K562 (cell line): ENCODE measurements around the gene FADS1. TPM values are rescaled to one million over a fixed set of nuclear protein-coding genes. Genes with fewer than 3 reads are reported as not detected.
A peak's percentile ranks its signal among the peaks of the same experiment; 100 is the strongest.

Source experiments
- CBX2 ChIP-seq: fragments of 200-600 bp; sonication (generic); IDR thresholded peaks from one replicate; pipeline ENCODE4 v1.6.1; 2012; ENCODE audit warnings: mild to moderate bottlenecking, low read length, inconsistent platforms; ENCODE audit not compliant: insufficient read depth, poor library complexity, severe bottlenecking
- KDM2B ChIP-seq: fragments of 250-450 bp; sonication (Bioruptor Pico); IDR thresholded peaks from 2 replicates; pipeline ENCODE4 v1.8.0; 2021; ENCODE audit warnings: mild to moderate bottlenecking, moderate library complexity
- NBN ChIP-seq: fragments of 450-650 bp; IDR thresholded peaks from 2 replicates; pipeline ENCODE4 v1.6.1; 2016; ENCODE audit warnings: low read depth, mild to moderate bottlenecking
- NRF1 ChIP-seq, 2 experiments: fragments of 450-650 bp; IDR thresholded peaks in 1 of 2; conservative IDR thresholded peaks in 1 of 2; 2 replicates each; pipeline ENCODE4 v1.6.1; 2014; ENCODE audit warnings: mild to moderate bottlenecking in 2 of 2
- RBM34 ChIP-seq: fragments of 200-400 bp; formaldehyde crosslinking; IDR thresholded peaks from 2 replicates; pipeline ENCODE4 v1.6.1; 2018; ENCODE audit warnings: low read length, borderline replicate concordance; ENCODE audit not compliant: insufficient read depth
- TBP ChIP-seq: optimal IDR thresholded peaks from 2 replicates; pipeline ENCODE3; 2011; ENCODE audit warnings: low read depth, low read length, improper control_type of control experiment
- ZNF57 ChIP-seq: fragments of 450-650 bp; formaldehyde crosslinking; IDR thresholded peaks from 2 replicates; pipeline ENCODE4 v1.4.0; 2020; ENCODE audit warnings: mild to moderate bottlenecking, moderate library complexity
- ZNF584 ChIP-seq: fragments of 200-800 bp; sonication (Bioruptor generic); IDR thresholded peaks from 2 replicates; pipeline ENCODE4 v1.6.1; 2016; ENCODE audit warnings: low read depth, mild to moderate bottlenecking, missing genetic modification characterization, missing compliant biosample characterization
- ZNF696 ChIP-seq: fragments of 250-450 bp; sonication (Bioruptor Pico); conservative IDR thresholded peaks from 2 replicates; pipeline ENCODE4 v1.4.0; 2020; ENCODE audit warnings: mild to moderate bottlenecking, moderate library complexity
- ZNF830 ChIP-seq: fragments of 250-450 bp; sonication (Bioruptor Pico); IDR thresholded peaks from 2 replicates; pipeline ENCODE4 v1.5.0; 2021; ENCODE audit warnings: mild to moderate bottlenecking
- polyA plus RNA-seq, 8 experiments: library from polyadenylated mRNA; depleted of rRNA in 4 of 8; stranded (reverse) in 5 of 8; unstranded in 3 of 8; fragments of >200 nt; fragmentation: Nextera tagmentation in 2 of 8; fragmentation: Illumina TruSeq in 1 of 8; extraction: Ambion mirVana in 2 of 8; extraction: Trizol in 1 of 8; gene quantifications; 2 replicates each; pipeline versions ENCODE4 v1.2.1 to v1.2.3, GENCODE V29; 2011 to 2014; ENCODE audit warnings: inconsistent platforms in 1 of 8, missing spikeins in 1 of 8
- total RNA-seq, 7 experiments: library from RNA; depleted of rRNA in 6 of 7; stranded (reverse); fragments of >200 nt in 6 of 7; fragmentation: Illumina TruSeq in 2 of 7; extraction: Trizol in 2 of 7; gene quantifications; 2 replicates each; pipeline versions ENCODE4 v1.2.1 to v1.2.3, GENCODE V29; 2011 to 2021; ENCODE audit warnings: low replicate concordance in 1 of 7
- TF ChIP-seq, protein P1 (sequence below): fragments of 250-450 bp; sonication (Bioruptor Pico); IDR thresholded peaks from 2 replicates; pipeline ENCODE4 v1.5.0; 2021
- TF ChIP-seq, protein P2 (sequence below): fragments of 450-650 bp; IDR thresholded peaks from 2 replicates; pipeline ENCODE4 v1.6.1; 2017; ENCODE audit warnings: antibody characterized with exemption, mild to moderate bottlenecking
- TF ChIP-seq, protein P3 (sequence below), 2 experiments: fragments of 450-650 bp; IDR thresholded peaks; 2 replicates each; pipeline ENCODE4 v1.6.1; 2016; ENCODE audit warnings: mild to moderate bottlenecking in 2 of 2, borderline replicate concordance in 1 of 2, low read depth in 1 of 2, moderate library complexity in 1 of 2

Gene FADS1
- total and polyA plus RNA-seq, 9 of the 15 experiments (the other 6 are each of a cell fraction or from before 2014, with no cell fraction given) = 110 to 864 (median 364) TPM

DNA sequence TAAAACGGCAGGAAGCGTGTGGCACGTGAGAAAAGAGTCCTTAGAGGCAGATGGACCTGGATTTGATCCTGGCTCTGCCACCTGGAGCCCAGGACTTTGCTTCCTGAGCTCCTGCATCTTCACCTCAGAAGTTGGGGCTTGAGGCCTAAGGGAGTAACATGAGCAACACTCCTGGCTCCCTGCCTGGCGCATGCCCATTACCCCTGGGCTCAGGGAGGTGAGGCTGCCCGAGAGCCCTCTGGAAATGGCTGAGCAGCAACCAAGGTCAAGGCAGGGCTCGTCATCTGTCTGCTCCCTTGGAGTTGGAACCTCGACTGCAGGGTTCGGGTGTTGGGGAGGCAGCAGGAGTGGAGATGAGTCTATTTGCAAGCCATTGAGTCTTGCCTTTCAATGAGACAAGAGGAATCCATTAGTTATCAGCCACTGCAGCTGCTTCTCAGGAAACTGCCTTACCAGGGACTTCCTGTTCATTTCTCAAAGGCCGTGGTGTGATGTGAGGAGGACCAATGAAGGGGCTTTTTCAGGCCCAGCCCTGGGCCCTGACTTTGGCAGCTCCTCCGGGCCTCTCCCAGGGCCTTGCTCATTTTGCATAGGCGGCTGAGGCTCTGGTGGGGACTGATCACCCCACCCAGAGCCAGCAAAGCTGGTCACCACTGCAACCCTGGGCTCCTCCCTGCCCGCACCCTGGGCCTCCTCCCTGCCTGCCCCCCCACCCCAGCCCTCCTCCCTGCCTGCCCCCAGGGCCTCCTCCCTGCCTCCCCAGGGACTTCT, 17.7 kb upstream of the FADS1 start (continued):
- TF ChIP-seq, protein P1, sequence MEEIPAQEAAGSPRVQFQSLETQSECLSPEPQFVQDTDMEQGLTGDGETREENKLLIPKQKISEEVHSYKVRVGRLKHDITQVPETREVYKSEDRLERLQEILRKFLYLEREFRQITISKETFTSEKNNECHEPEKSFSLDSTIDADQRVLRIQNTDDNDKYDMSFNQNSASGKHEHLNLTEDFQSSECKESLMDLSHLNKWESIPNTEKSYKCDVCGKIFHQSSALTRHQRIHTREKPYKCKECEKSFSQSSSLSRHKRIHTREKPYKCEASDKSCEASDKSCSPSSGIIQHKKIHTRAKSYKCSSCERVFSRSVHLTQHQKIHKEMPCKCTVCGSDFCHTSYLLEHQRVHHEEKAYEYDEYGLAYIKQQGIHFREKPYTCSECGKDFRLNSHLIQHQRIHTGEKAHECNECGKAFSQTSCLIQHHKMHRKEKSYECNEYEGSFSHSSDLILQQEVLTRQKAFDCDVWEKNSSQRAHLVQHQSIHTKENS = 0 out of 2 replicates have a peak, but pooled peaks have one; percentile 39
- TF ChIP-seq RBM34 (no peak), ZNF57 (CRISPR knock-in tag) (no peak), ZNF696 (no peak), ZNF830 (CRISPR knock-in tag) (no peak), NRF1 (conservative IDR thresholded peaks at IDR 0.05 in 1 of 2, IDR thresholded peaks at IDR 0.05 in 1 of 2) (peak; percentile 74 to 77), ZNF584 (peak; percentile 64; the same call in 1 of the 2 replicates), NBN (no peak), CBX2 (no peak), KDM2B (no peak), TBP (peak; percentile 87)
- TF ChIP-seq, protein P2, sequence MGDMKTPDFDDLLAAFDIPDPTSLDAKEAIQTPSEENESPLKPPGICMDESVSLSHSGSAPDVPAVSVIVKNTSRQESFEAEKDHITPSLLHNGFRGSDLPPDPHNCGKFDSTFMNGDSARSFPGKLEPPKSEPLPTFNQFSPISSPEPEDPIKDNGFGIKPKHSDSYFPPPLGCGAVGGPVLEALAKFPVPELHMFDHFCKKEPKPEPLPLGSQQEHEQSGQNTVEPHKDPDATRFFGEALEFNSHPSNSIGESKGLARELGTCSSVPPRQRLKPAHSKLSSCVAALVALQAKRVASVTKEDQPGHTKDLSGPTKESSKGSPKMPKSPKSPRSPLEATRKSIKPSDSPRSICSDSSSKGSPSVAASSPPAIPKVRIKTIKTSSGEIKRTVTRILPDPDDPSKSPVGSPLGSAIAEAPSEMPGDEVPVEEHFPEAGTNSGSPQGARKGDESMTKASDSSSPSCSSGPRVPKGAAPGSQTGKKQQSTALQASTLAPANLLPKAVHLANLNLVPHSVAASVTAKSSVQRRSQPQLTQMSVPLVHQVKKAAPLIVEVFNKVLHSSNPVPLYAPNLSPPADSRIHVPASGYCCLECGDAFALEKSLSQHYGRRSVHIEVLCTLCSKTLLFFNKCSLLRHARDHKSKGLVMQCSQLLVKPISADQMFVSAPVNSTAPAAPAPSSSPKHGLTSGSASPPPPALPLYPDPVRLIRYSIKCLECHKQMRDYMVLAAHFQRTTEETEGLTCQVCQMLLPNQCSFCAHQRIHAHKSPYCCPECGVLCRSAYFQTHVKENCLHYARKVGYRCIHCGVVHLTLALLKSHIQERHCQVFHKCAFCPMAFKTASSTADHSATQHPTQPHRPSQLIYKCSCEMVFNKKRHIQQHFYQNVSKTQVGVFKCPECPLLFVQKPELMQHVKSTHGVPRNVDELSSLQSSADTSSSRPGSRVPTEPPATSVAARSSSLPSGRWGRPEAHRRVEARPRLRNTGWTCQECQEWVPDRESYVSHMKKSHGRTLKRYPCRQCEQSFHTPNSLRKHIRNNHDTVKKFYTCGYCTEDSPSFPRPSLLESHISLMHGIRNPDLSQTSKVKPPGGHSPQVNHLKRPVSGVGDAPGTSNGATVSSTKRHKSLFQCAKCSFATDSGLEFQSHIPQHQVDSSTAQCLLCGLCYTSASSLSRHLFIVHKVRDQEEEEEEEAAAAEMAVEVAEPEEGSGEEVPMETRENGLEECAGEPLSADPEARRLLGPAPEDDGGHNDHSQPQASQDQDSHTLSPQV = peak; percentile 99
- TF ChIP-seq, protein P3, sequence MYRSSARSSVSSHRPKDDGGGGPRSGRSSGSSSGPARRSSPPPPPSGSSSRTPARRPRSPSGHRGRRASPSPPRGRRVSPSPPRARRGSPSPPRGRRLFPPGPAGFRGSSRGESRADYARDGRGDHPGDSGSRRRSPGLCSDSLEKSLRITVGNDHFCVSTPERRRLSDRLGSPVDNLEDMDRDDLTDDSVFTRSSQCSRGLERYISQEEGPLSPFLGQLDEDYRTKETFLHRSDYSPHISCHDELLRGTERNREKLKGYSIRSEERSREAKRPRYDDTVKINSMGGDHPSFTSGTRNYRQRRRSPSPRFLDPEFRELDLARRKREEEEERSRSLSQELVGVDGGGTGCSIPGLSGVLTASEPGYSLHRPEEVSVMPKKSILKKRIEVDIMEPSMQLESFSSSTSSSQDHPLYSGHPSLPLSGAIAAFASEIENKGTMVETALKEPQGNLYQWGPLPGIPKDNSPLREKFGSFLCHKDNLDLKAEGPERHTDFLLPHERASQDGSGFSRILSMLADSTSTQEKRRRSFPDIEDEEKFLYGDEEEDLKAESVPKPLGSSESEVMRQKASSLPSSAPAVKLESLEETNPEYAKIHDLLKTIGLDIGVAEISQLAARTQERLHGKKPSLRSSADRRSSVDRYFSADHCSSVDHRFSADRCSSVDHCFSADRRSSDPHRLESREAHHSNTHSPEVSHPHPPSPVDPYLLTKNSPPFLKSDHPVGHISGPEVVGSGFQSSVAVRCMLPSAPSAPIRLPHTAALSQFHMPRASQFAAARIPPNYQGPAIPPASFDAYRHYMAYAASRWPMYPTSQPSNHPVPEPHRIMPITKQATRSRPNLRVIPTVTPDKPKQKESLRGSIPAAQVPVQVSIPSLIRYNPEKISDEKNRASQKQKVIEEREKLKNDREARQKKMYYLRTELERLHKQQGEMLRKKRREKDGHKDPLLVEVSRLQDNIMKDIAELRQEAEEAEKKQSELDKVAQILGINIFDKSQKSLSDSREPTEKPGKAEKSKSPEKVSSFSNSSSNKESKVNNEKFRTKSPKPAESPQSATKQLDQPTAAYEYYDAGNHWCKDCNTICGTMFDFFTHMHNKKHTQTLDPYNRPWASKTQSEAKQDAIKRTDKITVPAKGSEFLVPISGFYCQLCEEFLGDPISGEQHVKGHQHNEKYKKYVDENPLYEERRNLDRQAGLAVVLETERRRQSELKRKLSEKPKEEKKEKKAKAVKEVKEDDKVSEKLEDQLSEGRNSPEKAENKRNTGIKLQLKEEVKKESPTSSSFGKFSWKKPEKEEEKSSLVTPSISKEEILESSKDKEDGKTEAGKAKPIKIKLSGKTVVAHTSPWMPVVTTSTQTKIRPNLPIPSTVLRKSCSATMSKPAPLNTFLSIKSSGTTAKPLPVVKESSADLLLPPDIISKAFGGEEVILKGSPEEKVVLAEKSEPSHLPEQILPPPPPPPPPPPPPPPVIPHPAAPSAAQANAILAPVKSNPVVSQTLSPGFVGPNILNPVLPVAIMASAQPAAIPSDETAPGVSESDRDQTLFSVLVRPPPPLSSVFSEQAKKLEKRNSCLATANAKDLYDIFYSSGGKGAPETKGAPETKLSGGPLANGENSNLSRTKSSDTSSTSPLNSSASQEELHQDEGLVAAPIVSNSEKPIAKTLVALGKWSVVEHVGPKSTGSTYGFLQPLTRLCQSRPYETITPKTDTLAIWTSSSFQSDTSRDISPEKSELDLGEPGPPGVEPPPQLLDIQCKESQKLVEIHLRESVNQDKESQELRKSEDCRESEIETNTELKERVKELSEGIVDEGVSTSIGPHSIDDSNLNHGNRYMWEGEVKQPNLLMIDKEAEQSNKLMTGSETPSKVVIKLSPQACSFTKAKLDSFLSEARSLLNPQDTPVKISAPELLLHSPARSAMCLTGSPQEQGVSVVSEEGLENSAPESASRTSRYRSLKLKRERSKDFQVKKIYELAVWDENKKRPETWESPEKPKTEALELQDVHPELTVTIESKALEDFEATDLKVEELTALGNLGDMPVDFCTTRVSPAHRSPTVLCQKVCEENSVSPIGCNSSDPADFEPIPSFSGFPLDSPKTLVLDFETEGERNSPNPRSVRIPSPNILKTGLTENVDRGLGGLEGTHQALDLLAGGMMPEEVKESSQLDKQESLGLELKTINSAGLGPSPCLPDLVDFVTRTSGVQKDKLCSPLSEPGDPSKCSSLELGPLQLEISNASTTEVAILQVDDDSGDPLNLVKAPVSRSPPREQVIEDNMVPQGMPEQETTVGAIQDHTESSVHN (IDR thresholded peaks at IDR 0.05; ENCODE audit: borderline replicate concordance in 1 of 2, low read depth in 1 of 2) = no peak
